Activated T-cell treated with anti-CD3 and anti-CD28 coated beads for 1 hour (primary cell): ENCODE results near the gene CNOT4.
"Not testable (repeated sequence)": the region's sequence is repeated elsewhere in the genome, so short reads cannot be mapped to it uniquely, and the experiment has no call there.

Experiments used
- DNase-seq: peaks from one replicate; pipeline ENCODE4 v3.0.0-alpha.2; 2020; ENCODE audit warnings: low read depth

CNOT4 gene

DNA sequence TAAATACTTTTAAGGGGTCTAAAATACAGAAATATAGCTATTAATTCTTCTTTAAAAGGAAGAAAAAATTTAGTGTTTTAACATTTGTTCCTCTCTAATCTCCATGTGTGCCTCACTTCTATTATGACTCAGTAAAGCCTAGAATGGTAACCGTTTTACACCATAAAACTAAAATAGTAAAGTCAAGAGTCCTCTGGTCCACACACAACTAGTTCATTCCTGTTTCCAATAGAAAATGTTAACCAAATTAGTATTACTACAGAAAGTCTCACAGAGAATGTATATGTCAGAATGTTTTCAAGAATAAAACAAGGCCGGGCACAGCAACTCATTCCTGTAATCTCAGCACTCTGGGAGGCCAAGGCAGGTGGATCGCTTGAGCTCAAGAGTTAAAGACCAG, 55.8 kb downstream of the CNOT4 start:
- DNase-seq: no peak

DNA sequence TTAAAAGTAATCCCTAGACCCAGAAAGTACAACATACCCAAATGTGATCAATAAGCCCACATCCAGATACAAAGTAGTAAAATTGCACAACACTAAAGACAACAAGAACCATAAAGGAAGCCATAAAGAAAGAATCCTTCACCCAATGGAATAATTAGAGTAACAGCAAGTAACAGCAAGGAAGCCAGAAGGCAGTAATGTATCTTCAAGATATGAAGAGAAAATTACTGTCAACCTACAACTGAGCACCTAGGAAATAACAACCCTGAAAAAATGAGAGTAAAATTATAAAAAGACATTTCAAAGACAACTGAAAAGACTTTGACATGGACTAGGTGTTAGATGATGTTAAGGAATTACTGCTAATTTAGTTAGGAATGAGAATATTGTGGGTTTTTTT, 60.5 kb downstream of the CNOT4 start:
- DNase-seq: no peak

DNA sequence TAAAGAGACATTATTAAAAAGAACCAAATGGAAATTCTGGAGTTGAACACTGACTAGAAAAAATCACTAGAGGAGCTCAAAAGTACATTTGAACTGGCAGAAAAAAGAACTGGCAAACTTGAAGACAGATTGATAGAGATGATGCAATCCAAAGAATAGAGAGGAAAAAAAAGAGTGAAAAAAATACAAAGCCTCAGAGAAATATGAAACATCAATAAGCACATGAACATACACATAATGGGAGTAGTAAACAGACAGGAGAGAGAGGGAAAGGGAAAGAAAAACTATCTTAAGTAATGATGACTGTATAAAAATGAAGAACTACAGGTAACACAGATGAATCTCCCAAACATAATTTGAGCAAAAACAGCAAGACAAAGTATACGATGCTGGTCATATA, 61.1 kb downstream of the CNOT4 start:
- DNase-seq: no peak

DNA sequence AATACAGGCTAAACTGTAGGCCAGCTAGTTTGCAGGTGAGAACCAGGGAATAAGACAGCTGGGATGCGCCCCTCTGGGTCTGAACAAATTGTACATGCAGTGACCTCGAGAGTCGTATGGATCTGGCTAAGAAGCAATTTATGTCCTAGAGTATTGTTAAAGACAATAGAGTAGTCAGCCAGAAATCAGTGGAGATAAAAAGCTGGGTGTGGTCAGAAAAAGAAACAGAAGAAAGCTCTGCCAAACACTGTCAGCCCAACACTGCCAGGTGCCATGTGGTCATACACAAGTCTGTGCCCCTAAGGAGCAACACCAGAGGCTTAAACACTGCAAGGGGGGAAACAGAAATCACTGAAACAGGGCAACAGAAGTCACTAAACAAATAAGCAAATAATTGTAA, 62.2 kb downstream of the CNOT4 start:
- DNase-seq: no peak

DNA sequence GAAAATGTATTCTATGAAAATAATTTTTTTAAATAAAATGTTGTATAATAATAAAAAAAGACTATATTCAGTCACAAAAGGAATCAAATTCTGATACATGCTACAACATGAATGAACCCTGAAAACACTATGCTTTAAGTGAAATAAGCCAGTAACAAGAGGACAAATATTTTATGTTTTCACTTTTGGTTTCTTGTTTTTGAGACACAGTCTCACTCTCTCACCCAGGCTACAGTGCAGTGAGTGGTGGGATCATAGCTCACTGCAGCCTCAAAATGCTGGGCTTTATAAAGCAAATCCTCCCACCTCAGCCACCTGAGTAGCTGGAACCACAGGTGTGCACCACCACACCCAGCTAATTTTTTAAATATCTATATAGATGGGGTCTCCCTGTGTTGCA, 64.2 kb downstream of the CNOT4 start:
- no peak for DNase-seq

DNA sequence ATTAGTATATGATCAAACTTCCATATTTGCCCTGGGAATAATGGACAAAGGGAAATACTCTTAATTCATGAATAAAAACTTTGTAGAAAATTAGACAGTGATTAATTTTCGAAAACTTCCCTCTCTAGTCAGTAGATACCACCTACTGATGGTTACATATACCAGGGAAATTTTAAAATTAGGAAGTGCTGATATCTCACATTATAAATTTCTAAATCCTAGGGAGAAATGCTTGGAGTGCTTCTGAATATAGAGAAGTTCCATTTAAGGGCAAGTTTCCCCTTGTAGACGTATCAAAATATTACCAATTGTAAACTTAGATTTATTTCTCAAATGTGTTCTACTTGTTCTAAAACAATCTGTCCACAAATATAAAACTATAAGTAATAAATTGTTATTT, 64.6 kb downstream of the CNOT4 start:
- DNase-seq: not testable (repeated sequence)

DNA sequence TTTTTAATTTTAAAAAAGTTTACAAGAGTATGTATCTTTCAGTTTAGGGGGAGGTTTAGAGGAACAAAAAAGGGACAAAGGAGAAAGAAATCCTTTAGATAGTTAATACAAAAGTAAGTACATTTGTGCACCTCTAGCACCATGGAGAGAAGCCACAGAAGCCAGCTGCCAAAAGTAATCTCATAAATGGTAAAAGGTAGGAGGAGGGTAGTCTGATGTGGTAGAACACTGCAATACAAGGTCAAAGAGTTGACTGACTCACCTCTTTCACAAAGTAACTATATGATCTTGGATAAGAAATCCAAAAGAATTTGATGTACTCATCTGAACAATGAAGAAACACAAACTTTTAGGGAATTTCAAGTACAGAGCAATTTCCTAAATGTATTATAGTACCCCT, 68.1 kb downstream of the CNOT4 start:
- no peak for DNase-seq

DNA sequence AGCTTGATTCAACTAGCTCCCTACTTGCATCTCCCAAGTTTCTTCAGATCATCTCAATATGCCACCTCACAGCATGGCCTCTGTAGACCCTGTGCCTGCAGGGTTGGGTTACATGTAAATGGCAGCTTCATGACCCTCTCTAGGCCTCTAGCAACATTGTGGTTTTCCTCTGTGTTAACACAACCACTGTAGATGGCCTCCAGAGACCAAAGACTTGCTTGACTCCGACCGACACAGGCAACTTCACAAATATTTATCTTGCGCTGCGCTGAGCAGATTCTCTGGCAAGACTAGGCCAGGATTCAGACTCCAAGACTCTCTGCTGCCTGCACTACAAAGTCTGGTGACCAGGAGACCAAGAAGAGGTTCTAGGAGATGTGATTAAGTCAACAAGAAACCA, 75.9 kb downstream of the CNOT4 start:
- DNase-seq: no peak

DNA sequence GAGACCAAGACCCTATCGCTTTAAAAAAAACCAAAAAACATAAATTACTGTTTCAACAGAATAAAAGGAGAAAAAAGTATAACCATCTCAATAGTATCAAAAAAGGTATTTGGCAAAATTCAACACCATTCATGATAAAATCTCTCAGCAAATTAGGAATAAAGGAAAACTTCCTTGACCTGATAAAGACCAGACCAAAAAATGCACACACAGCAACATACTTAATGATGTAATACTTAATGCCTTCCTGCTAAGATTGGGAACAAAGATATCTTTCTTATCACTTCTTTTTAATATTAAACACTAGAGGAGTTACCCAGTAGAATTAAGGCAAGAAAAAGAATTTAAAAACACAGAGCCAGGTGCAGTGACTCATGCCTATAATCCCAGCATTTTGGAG, 79.3 kb downstream of the CNOT4 start:
- no peak for DNase-seq

DNA sequence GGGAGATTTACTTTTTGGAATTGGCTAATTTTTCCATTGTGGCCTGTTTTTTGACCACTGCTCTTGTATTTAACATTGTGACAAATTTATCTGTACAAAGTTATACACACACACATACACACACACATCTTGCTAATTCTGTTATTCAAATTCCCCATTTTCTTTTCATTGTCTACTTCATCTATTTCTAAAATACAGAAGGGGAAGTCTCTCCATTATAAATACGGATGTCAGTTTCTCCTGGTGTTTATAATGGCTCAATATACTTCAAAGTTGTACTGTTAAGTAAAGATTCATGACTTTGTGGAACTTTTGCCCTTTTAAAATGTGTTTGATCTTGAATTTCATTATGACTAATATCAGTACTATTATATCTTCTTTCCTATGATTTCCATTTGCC, 81.0 kb downstream of the CNOT4 start:
- DNase-seq: no peak

DNA sequence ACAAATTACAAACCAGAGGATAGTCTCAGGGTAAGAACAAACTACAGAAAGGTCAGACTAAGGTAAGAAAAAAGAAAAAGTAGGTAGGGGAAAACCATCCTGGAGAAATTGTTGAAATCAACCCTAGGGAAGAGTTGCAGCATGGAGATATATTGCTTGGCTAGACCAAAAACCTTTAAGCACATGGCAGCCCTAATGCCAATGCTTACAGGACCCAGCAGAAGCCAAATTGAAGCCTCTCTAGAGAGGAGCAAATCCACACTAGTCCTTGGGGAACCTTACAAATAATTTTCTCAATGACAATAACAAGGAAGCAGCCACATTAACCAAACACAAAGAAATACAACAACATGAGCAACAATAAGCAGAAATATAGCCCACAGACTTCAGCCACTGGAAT, 81.9 kb downstream of the CNOT4 start:
- no peak for DNase-seq

DNA sequence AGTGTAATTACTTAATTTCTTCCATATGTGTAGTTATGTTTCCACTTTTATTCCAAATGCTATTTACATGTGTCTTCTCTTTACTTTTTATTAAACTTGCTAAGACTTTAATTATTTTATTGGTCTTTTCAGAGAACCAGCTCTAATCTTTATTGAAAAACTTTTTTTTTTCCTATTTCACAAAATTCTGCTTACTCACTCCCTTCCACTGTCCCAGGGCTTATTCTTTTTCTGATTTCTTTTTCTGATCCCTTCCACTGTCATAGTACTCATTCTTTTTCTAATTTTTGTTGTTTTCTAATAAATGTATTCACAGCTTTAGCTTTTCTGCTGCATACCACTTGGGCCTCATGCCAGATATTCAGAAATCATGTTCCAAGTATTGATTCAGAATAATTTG, 82.7 kb downstream of the CNOT4 start:
- DNase-seq: no peak

DNA sequence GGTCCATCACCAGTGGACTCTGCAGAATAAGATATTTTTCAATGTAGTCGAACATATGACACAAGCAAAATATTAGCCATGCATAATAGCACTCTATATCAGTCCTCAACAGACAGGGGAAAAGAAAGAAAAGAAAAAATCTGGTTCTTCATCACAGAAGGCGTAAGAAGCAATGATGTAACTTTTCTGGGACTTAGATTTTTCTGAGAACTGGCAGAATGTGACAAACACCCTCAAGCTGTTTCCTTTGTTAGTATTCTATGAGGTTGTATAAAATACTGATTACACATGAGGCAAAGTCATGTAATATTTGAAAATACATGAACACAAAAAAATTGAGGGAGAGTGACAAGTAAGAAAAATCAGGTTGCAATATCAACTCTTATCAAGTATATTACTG, 84.9 kb downstream of the CNOT4 start:
- DNase-seq: no peak

DNA sequence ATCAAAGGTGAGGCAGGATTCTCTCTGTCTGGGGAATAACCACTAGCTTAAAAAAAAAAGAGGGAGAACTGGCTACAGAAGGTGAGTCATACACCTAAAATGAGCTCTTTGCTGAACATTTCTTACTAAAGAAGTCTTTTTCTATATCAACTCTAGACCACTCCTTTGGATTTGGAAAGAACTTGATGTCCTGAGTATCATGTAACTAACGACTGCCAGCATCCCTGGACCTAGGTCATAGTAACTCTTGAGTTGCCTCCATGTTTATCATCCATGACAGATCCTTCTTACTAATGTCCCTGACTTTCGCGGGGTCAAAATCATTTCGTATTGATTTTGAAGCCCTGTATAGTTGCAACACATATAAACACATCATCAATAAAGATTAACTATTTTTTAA, 89.1 kb downstream of the CNOT4 start:
- DNase-seq: no peak

DNA sequence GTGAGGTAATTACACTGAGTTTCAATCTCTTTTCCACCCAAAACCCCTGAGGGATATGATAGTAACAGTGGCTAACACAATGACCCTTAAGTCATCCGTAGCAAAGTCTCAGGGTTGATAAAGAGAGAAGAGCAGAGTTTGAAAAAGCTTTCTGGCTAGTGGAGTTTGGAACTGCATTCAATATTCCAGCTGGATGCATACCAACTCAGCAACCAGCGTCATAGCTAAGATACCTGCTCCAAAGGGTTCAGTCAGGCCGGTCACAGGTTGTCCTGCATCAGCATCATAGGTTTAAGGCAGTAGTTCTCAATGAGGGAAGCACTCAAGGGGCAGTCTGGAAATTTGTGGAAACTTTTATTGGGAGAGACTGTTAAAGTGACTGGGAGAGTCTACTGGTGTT, 93.5 kb downstream of the CNOT4 start:
- no peak for DNase-seq

DNA sequence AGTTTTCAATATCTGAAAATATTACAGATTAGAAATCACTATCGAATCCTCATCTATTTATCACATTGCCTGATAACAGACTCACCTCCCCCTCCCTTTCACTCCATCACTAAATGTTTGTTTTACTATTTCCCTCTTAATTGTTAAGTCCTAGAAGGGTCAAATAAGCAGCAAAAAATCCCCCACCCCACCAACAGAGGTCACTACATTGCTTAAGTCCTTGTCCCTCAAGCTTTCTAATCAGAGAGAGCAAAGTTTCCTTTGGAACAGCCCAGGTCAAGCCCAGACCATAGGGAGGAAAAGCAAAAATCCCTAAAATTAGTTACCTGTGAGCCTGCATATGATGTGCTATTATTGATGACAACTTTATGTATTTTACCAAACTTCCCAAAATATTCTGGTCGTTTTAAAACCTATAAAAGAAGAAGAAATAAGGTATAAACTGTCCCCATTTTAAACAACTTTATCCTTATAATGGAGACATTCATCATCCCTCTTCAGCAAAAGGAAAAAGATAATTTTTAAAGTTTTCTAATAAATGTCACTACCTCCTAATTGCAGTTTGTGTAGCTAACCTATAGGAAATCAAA, 95.0 kb downstream of the CNOT4 start:
- no peak for DNase-seq

DNA sequence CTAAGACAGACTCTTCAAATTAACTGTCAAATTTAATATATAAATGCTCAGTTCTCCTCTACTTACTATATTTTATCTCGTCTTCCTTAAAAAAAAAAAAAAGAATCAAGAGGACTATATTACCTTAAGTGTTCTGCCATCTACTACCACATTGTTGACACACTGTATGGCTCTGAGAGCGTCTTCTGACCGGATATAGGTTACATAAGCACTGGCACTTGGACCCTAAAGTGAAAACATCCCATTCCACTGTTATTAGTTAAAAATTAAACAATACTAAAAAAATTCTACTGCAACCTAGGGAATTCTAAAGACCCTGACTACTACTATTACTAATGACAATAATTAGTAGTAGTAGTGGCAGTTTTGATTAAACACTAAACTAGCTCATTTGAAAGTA, 95.7 kb downstream of the CNOT4 start:
- no peak for DNase-seq

DNA sequence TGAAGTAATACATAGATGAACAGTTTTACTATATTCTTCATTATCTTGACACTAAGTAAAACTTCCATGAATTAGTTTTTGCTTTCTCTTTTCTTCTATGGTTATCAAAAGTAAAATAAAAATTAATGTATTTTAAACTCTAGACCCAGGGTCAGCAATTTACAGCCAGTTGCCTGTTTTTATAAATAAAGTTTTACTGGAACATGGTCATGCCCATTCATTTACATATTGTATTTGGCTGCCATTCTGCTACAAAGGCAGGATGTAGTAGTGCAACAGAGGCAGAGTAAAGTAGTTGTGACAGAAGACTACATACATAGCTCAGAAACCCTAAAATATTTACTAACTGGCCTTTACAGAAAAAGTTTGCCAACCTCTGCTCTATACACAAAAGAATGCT, 98.8 kb downstream of the CNOT4 start:
- DNase-seq: no peak

DNA sequence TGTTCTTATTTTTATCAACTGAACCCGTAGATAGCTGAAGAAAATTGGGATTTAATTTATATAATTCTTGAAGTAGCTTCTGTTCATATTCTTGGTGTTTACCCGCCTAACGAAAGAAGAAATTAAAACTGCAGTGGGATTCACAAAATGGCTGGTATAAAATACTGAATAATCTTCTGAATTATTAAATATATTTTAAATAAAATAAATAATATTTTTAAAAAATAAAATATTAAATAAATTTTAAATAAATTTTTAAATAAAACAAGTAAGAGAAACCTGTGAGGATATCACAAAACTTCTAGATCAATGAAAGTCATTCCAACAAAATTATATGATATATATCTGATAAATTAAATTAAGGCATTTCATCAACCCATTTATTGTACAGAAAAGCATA, 99.4 kb downstream of the CNOT4 start:
- DNase-seq: no peak

DNA sequence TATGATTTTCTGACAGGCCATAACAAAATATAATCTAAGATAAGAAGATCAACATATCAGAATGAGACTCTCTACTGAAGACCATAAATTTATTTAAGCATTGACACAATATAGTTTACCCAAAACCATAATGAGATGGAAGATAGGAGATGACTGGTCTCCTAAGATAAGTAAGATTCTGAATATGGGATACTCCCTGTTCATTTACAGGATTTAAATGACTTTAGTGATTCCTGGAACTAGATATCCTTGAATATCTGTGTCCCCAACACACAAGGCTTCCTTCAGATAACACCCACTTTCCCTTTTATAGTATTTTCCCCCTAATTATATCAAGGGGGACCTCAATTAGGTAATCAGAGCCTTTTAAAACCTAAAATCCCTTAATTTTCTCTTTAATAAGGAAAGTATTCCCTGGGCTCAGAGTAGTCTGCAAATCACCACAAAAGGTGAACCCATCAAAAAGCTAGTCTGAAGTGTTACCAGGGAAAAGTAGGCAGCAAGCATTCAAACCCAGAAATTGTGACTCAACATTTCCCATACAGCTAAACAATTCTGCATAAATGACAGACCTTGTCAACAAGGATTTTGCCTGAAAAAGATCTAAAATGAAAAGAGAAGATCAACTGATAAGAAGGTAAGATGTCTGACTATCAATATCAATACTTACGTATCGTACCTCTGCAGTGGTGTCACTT, 99.9 kb downstream of the CNOT4 start:
- no peak for DNase-seq

DNA sequence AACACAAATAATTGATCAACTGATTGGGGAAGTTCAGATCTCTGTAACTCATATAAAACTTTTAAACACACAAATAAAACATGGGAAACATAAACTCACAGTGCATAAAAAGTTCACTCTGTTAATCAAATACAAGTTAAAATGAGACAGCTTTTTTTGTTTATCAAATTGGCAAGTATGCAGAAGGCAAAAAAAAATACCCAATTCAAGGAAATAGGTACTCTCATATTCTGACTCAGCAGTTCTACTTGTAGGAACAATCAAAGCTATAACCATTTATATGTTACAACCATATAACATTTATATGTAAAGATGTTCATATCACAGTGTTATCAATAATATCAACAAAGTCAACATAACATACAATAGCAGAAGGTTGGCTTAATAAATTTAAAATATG, 102.0 kb downstream of the CNOT4 start:
- no peak for DNase-seq

DNA sequence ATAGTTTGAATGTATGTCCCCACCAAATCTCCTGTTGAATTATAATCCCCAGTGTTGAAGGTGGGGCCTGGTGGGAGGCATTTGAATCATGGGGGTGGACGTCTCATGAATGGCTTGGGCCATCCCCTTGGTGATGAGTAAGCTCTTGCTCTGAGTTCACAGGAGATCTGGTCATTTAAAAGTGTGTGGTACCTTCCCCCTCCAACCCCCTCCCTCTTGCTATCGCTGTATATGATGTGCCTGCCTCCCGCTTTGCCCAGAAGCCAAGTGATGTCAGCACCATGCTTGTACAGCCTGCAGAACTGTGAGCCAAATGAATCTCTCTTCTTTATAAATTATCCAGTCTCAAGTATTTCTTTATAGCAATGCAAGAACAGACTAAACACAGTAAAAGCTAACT, 103.0 kb downstream of the CNOT4 start:
- no peak for DNase-seq

DNA sequence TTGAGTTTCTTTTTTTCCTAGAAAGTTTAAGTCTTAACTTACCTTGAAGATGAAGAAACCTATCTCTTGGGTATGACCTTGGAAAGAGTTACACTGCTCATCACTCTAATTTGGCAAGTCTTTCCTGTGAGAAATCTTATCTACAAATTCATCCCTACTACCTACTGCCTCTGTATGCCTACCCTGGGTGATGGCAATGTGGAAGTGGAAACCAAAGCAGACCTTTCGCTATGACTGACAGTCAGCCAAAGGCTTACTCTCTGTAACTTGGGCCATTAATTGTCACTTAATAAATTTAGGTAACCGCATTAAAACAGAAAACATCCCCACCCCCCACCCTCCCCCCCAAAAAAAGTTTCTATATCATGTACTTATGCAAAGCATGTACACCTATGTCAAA, 103.9 kb downstream of the CNOT4 start:
- no peak for DNase-seq

DNA sequence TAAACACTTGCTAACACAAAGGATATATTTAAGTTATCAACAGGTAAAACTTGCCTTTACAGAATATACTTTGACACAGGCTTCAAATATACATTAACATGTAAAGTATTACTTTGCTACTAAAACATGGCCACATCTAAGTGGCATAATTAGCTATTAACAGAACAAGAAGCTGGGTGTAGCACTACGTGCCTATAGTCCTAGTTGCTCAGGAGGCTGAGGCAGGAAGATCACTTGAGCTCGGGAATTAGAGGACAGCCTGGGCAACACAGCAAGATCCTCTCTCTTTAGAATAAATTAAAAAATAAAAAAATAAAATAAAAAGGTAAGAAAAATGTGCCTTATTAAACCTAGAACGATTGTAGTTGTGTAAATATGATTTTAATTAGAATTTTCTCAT, 106.6 kb downstream of the CNOT4 start:
- DNase-seq: no peak

DNA sequence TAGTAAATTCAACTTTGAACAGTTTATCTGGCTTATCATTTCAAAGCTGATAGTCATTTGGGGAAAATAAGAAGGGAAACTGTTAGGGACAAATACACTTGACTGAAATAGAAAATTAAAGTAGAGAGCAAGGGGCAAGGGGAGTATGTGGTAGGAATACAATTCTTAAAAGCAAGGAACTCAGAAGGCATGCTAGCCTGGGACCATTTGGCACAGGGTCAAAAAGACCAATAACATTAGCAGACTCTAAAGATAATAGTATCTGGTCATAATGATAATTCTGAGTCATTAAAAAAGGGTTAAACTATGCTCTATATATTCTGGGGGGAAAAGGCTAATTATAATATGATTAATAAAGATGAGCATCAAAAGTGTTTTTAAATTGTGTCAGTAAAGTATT, 112.2 kb downstream of the CNOT4 start:
- DNase-seq: no peak
